Rectal smooth muscle tissue (tissue), 1 donor: ENCODE data around the gene RAB24.

Experiments used
- H3K27ac ChIP-seq: one replicate; pipeline ENCODE4 v1.7.0; 2013; ENCODE audit warnings: low read depth, low read length, inconsistent platforms
- H3K27me3 ChIP-seq: one replicate; pipeline ENCODE4 v1.7.0; 2013; ENCODE audit warnings: low read length; ENCODE audit not compliant: control insufficient read depth, insufficient read depth
- H3K36me3 ChIP-seq: one replicate; pipeline ENCODE4 v1.7.0; 2013; ENCODE audit warnings: low read length; ENCODE audit not compliant: control insufficient read depth, insufficient read depth
- H3K4me1 ChIP-seq: one replicate; pipeline ENCODE4 v1.7.0; 2013; ENCODE audit warnings: low read length; ENCODE audit not compliant: control insufficient read depth, insufficient read depth
- H3K4me3 ChIP-seq: one replicate; pipeline ENCODE4 v1.7.0; 2013; ENCODE audit warnings: low read length
- H3K9ac ChIP-seq: one replicate; pipeline ENCODE4 v1.7.0; 2013; ENCODE audit warnings: low read length

The RAB24 gene

DNA sequence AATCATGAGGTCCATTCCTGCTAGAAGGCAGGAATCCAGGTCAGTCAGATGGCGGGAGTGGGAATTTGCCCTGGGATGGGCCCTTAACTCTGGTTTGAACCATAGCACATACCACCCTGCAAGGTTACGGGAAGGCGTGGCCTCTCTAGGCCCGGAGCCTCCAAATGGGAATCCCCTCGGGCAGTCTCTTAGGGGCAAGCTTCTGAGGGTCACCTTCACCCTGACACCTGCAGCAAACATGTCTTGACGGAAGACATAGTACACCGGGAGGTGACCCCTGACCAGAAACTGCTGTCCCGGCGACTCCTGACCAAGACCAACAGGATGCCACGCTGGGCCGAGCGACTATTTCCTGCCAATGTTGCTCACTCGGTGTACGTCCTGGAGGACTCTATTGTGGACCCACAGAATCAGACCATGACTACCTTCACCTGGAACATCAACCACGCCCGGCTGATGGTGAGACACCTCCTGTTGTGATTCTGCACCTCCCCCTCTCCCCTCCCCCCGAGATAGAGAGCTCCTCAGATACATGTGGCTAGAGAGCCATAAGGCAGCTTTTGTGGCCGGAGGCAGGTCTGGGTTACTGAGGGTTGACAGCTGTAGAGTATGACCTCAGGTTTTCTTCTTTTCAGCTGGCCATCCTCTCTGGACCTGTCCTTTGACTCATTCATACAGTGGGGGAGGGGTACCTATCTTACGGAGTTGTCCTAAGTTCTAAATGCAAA is 1.0 kb upstream of the RAB24 start:
- Histone ChIP-seq H3K36me3 (peaks cover 14% of the 10 kb centered on the region), H3K27ac (peak overlapping the region; percentile 77), H3K27me3 (no peaks in the 10 kb centered on the region), H3K4me1 (peaks cover 26% of the 10 kb centered on the region), H3K4me3 (peak overlapping the region; percentile 79), H3K9ac (peak overlapping the region; percentile 80)

DNA sequence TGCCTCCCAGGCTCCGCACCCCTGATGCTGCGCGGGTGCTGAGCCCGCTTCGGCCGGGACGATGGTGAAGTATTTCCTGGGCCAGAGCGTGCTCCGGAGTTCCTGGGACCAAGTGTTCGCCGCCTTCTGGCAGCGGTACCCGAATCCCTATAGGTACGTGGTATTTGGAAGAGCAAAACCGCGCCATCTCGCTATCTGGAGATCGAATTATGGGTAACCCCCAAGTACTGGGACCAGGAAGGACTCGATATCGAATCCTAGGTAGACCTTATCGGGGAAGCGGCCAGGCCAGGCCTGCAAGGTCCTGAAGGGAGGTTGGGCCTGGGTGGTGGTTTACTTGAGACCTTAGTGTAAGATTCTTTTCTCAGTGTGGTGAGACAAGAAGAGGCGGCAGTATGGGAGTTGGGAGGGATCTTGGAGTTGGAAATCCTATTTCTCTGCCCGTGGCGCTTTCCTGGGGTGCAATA is 439 bp upstream of the RAB24 start:
- H3K4me3 ChIP-seq, result peak overlapping the region; percentile 79
- H3K36me3 ChIP-seq, result peaks cover 14% of the 10 kb centered on the region
- H3K27ac ChIP-seq, result peak overlapping the region; percentile 77
- H3K4me1 ChIP-seq, result peaks cover 26% of the 10 kb centered on the region
- H3K27me3 ChIP-seq, result no peaks in the 10 kb centered on the region
- peak overlapping the region; percentile 80 for H3K9ac ChIP-seq

DNA sequence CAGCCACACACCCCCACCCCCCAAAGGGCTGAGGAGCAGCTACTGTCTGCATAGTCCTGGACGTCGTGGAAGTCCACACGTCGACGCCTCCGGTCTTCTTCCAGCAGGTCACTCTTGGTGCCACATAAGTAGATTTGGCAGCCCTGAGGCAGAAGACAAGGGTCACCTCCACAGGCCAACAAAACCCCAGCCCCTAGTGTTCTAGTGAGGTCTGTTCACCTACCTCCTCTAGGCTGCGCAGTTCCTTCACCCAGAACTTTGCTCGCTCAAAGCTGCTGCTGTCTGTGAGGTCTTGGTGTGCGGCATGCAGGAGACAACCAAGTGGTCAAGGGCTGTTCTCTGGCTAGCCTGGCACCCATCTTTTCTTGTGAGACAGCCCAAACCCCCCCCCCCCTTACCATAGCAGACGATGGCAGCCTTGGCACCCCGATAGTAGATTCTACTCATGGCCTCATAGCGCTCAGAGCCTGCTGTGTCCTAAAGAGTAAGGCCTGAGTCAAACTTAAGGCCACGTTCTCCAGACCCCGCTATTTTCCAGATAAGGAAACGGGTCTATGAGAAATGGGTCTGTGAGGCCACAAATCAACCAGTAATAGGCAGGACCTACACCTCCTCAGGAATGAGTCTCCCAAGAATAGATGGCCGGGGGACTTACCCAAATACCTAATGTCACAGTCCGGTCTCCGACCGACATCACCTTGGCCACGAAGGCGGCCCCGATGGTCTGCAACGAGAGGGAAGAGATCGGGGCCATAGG is 987 bp downstream of the RAB24 start:
- Histone ChIP-seq H3K4me1 (peaks cover 26% of the 10 kb centered on the region), H3K4me3 (peak overlapping the region; percentile 94), H3K27me3 (no peaks in the 10 kb centered on the region), H3K9ac (peak overlapping the region; percentile 12), H3K36me3 (peaks cover 14% of the 10 kb centered on the region), H3K27ac (no peak overlapping the region)

DNA sequence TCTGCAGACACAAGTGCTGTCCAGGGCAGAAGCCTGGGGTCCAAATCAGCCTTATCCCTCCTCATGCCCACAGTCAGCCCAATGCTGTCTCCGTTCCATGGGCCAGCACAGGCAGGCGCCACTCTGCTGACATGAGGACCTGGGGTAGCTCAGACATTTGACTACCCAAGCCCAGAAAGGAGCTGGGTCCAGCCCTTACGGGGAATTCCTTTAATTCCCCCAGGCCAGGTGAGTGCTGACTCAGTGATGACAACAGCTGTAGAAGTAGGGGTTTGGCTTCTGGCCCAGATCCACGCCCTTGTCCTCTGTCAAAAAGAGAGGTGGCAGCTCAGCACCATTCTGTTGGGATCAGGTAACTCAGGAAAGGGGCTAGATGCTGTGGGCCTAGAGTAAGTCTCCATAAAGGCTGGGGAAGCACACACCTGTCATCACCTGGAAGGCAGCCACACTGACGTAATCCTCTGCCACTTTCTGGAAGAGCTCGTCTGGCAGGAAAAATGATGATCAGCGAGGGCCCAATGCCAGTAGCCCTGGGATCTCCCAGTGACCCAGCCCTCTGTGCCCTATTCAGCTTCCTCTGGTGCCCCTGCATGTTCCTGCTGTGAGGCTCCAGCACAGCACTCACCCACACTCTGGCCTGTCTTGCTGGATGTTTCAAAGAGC is 1.9 kb downstream of the RAB24 start:
- no peaks in the 10 kb centered on the region for H3K27me3 ChIP-seq
- H3K9ac ChIP-seq, result no peak overlapping the region
- H3K4me3 ChIP-seq, result no peak overlapping the region
- peaks cover 11% of the 10 kb centered on the region for H3K36me3 ChIP-seq
- H3K27ac ChIP-seq, result no peak overlapping the region
- peaks cover 26% of the 10 kb centered on the region for H3K4me1 ChIP-seq

DNA sequence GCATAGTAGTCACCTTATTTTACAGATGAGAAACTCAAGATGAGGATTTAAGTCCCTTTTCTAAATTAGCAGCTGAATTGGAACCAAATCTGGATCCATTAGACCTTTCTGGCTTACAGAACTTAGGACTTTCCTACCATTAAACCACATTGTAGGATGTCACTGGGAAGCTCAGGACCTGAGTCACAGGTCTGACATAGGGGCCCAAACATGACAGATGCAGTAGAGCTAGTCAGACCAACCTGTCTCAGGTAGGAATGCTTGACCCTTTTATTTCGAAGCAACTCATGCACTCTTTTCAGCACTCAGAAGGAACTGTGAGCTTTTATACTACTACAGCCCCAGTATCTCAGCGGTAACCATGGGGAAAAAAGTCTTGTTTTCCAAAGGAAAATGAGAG is 2.6 kb downstream of the RAB24 start:
- no peak overlapping the region for H3K4me3 ChIP-seq
- no peak overlapping the region for H3K9ac ChIP-seq
- peaks cover 5% of the 10 kb centered on the region for H3K36me3 ChIP-seq
- H3K27ac ChIP-seq, result peak overlapping the region; percentile 7
- peaks cover 26% of the 10 kb centered on the region for H3K4me1 ChIP-seq
- H3K27me3 ChIP-seq, result no peaks in the 10 kb centered on the region

DNA sequence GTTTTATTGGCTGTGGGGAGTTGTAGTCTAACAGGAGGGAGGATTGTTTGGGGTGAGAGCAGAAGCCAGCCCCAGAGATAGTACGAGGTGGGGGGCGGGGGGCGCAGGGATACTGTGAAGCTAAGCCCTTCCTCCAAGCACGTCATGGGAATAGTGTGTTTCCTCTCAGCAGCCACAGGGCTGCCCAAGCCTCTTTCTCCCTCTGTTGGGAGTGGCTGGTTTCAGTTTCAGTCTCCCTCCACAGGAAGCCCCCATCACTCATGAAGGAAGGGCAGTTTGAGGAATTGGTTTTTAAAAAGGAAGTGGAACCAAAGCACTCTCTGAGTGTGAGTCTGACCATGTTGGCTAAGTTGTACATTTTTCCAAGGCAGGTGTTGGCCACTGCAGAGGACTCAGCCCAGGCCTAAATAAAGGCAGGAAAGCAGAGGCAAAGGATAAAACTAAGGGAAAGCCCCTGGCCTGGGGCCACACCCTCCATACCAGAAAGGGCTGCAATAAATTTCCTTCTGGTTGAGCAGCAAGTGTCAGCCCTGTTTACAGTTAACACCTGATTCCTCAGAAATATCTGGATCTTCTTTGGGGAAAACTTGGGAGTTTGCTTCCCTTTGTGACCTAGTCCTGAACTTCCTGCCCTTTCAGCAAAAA is 3.2 kb downstream of the RAB24 start:
- H3K36me3 ChIP-seq, result no peaks in the 10 kb centered on the region
- H3K27ac ChIP-seq, result peak overlapping the region; percentile 7
- H3K4me1 ChIP-seq, result peaks cover 26% of the 10 kb centered on the region
- no peaks in the 10 kb centered on the region for H3K27me3 ChIP-seq
- no peak overlapping the region for H3K4me3 ChIP-seq
- no peak overlapping the region for H3K9ac ChIP-seq

DNA sequence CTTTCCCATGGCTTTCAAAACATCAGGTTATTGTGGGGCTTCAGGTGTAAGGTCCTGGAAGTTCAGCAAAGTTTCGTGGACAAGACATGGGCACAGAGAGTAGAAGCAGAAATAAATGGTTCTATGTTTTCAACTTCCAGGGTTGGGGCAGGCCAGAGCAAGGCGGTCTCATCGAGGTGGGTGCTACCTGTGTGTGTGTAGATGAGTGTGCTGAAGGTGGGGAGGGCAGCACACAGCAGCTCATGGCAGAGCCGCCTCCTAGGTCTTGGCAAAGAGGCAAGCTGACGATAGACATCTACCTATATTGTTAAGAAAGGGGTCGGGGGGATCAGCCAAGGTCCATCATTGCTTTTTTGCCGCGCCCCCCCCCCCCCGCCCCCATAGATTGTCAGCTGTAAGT is 3.8 kb downstream of the RAB24 start:
- Histone ChIP-seq H3K4me3 (no peak overlapping the region), H3K27ac (peak overlapping the region; percentile 33), H3K36me3 (no peaks in the 10 kb centered on the region), H3K4me1 (peaks cover 23% of the 10 kb centered on the region), H3K27me3 (no peaks in the 10 kb centered on the region), H3K9ac (no peak overlapping the region)

DNA sequence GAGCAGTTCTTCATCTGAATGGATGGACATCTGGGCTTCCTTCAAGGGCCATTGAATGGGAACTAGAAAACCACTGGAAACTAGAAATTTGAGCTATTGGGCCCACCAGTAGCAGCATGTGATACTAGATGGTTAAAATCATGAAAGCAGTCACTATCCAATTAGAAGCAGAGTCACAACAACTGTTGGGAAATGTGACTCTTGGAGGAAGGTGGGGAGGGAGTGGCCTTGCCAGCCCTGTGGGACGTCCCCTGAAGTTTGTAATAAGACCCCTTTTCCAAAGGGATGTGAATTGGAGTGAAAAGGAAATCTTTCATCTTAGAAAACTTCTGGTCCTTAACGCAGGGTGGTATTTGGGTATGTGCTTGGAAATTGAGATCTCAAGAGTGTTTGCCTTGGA is 5.6 kb downstream of the RAB24 start:
- H3K36me3 ChIP-seq, result peaks cover 16% of the 10 kb centered on the region
- H3K27ac ChIP-seq, result no peak overlapping the region
- H3K27me3 ChIP-seq, result no peaks in the 10 kb centered on the region
- H3K4me3 ChIP-seq, result no peak overlapping the region
- H3K9ac ChIP-seq, result no peak overlapping the region
- peaks cover 16% of the 10 kb centered on the region for H3K4me1 ChIP-seq

DNA sequence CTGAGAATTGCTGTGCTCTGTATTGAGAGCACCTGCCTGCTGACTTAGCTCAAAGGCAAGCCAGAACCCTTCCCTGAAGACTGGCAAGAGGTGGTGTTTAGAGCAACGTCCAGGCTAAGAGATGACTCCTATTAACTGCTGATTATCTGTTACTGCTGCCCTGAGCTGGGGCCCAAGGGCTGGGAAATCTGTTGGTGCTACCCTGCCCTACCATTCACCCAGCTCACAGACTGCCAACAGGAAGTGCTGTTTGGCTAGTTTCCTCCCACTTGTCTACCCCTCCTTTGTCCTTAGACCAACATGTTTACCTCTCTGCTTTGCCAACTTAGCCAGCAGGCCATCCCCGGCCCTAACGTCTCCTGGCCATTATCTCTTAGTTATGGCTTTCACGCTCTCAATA is 6.9 kb downstream of the RAB24 start:
- Histone ChIP-seq H3K4me1 (peaks cover 9% of the 10 kb centered on the region), H3K4me3 (no peak overlapping the region), H3K9ac (no peak overlapping the region), H3K36me3 (peaks cover 27% of the 10 kb centered on the region), H3K27me3 (no peaks in the 10 kb centered on the region), H3K27ac (no peak overlapping the region)

DNA sequence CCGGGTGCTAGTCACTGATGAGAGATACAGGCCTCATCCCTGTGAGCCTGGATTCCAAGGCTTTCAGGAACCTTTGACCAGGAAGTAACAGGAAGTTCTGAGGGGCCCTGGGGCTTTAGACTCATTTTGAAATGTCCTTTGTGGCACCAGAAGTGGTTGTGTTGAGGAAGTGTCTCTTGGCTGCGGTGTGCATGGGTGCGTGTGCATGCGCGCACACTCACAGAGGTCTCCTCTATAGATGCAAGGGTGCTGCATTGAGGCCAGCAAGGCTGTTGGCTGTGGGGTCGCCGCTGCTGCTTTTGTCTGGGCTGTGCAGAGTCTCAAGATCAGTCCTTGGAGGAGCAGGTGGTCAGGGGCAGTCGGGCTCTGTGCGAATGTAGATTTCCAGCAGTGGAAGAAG is 7.6 kb downstream of the RAB24 start:
- Histone ChIP-seq H3K9ac (no peak overlapping the region), H3K36me3 (peaks cover 27% of the 10 kb centered on the region), H3K4me3 (no peak overlapping the region), H3K27ac (no peak overlapping the region), H3K4me1 (peaks cover 6% of the 10 kb centered on the region), H3K27me3 (no peaks in the 10 kb centered on the region)

DNA sequence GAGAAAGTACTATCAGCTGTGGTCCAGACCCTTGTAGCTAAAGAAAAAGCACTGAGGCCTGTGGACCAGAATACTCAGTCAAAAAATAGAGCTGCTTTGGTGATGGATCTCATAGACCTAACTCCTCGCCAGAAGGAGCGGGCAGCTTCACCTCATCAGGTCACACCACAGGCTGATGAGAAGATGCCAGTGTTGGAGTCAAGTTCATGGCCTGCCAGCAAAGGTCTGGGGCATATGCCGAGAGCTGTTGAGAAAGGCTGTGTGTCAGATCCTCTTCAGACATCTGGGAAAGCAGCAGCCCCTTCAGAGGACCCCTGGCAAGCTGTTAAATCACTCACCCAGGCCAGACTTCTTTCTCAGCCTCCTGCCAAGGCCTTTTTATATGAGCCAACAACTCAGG is 8.9 kb downstream of the RAB24 start:
- H3K9ac ChIP-seq, result no peak overlapping the region
- no peaks in the 10 kb centered on the region for H3K27me3 ChIP-seq

More for the DNA sequence above, 8.9 kb downstream of the RAB24 start:
- Histone ChIP-seq H3K4me1 (no peaks in the 10 kb centered on the region), H3K36me3 (peaks cover 27% of the 10 kb centered on the region), H3K27ac (no peak overlapping the region), H3K4me3 (no peak overlapping the region)
